Thoracic aorta (tissue), 2 donors: ENCODE measurements around the gene SLC25A29. TPM values are rescaled to one million over a fixed set of nuclear protein-coding genes. Genes with fewer than 3 reads are reported as not detected.

Source experiments
- ATAC-seq: fragments of 150-250 bp; one replicate; pipeline ENCODE4 v1.8.0; 2017; ENCODE audit warnings: low read depth; ENCODE audit not compliant: insufficient number of reproducible peaks, low FRiP score
- DNase-seq: peaks from one replicate; pipeline ENCODE4 v3.0.0-alpha.2; 2020; ENCODE audit warnings: low spot score
- H3K27ac ChIP-seq, 2 donors: fragments of 200-600 bp; sonication (generic); 1 replicate in 1 of 2; 2 replicates in 1 of 2; pipeline ENCODE4 v1.5.1; 2016; ENCODE audit warnings: mild to moderate bottlenecking in 2 of 2, moderate library complexity in 2 of 2
- H3K27me3 ChIP-seq: fragments of 200-600 bp; sonication (generic); replicated peaks from 2 replicates; pipeline ENCODE4 v1.6.0; 2016; ENCODE audit warnings: mild to moderate bottlenecking; ENCODE audit not compliant: insufficient read depth
- H3K36me3 ChIP-seq: fragments of 200-600 bp; sonication (generic); one replicate; pipeline ENCODE4 v1.5.1; 2016
- H3K4me1 ChIP-seq, 2 donors: fragments of 200-600 bp; sonication (generic); 1 replicate in 1 of 2; 2 replicates in 1 of 2; pipeline versions ENCODE4 v1.5.1 to v1.6.0; 2016; ENCODE audit warnings: low read depth in 2 of 2, mild to moderate bottlenecking in 1 of 2; ENCODE audit not compliant: control insufficient read depth in 1 of 2
- H3K4me3 ChIP-seq: fragments of 200-600 bp; sonication (generic); 2 replicates; pipeline ENCODE4 v1.5.1; 2016; ENCODE audit warnings: mild to moderate bottlenecking
- H3K9me3 ChIP-seq: fragments of 200-600 bp; sonication (generic); 2 replicates; pipeline ENCODE4 v1.5.1; 2016
- CTCF ChIP-seq: fragments of 200-600 bp; sonication (generic); IDR thresholded peaks from one replicate; pipeline ENCODE4 v1.5.1; 2019; ENCODE audit warnings: antibody characterized with exemption
- total RNA-seq, 2 donors: library from RNA; depleted of rRNA; stranded (reverse); fragments of >200 nt; gene quantifications; one replicate each; pipeline versions ENCODE4 v1.1.0 to v1.2.3, GENCODE V29; 2016

The SLC25A29 gene
- total RNA-seq, 2 donors from 2014 or later = 54.2 to 80.6 TPM

- peak; percentile 24 for DNase-seq
- ATAC-seq = peak; percentile 94
- Histone ChIP-seq H3K27me3 (no peaks in the 10 kb centered on the region), H3K4me1 (peaks cover 14 to 31% of the 10 kb centered on the region in 2 donors), H3K27ac (peak overlapping the region; percentile 83), H3K9me3 (no peaks in the 10 kb centered on the region), H3K4me3 (peak overlapping the region; percentile 25), H3K36me3 (peaks cover 23% of the 10 kb centered on the region)
- no peak for TF ChIP-seq CTCF
Observed at GRCh38 chr14:100341301-100342031, 35.2 kb upstream of the SLC25A29 start.

GRCh38 chr14:100340423-100340813 lies 34.2 kb upstream of the SLC25A29 start:
- H3K9me3 ChIP-seq = no peaks in the 10 kb centered on the region
- peaks cover 20% of the 10 kb centered on the region for H3K36me3 ChIP-seq
- peaks cover 14 to 31% of the 10 kb centered on the region in 2 donors for H3K4me1 ChIP-seq
- H3K27me3 ChIP-seq = no peaks in the 10 kb centered on the region
- H3K27ac ChIP-seq = peak overlapping the region; percentile 63 to 83
- H3K4me3 ChIP-seq = no peak overlapping the region
- no peak for DNase-seq
- no peak for TF ChIP-seq CTCF
- ATAC-seq = no peak

- Histone ChIP-seq H3K27me3 (no peaks in the 10 kb centered on the region), H3K4me3 (no peak overlapping the region), H3K4me1 (peaks cover 14 to 31% of the 10 kb centered on the region in 2 donors), H3K27ac (peak overlapping the region in 1 of 2 donors; percentile 63), H3K36me3 (peaks cover 23% of the 10 kb centered on the region), H3K9me3 (no peaks in the 10 kb centered on the region)
- no peak for DNase-seq
- ATAC-seq = no peak
- no peak for TF ChIP-seq CTCF
Observed at GRCh38 chr14:100339766-100340422, 33.6 kb upstream of the SLC25A29 start.

GRCh38 chr14:100336618-100337530 lies 30.6 kb upstream of the SLC25A29 start:
- no peak overlapping the region for H3K27ac ChIP-seq
- H3K4me1 ChIP-seq = peaks cover 10 to 21% of the 10 kb centered on the region in 2 donors
- ATAC-seq (no peak), DNase-seq (no peak)
- no peak overlapping the region for H3K4me3 ChIP-seq
- H3K36me3 ChIP-seq = peaks cover 29% of the 10 kb centered on the region
- no peaks in the 10 kb centered on the region for H3K9me3 ChIP-seq
- TF ChIP-seq CTCF = no peak
- no peaks in the 10 kb centered on the region for H3K27me3 ChIP-seq

GRCh38 chr14:100334904-100335303 lies 28.7 kb upstream of the SLC25A29 start:
- ATAC-seq = no peak
- Histone ChIP-seq H3K4me1 (peaks cover 0 to 1% of the 10 kb centered on the region in 2 donors), H3K4me3 (no peak overlapping the region), H3K36me3 (peaks cover 29% of the 10 kb centered on the region), H3K27me3 (no peaks in the 10 kb centered on the region), H3K9me3 (no peaks in the 10 kb centered on the region), H3K27ac (no peak overlapping the region)
- no peak for DNase-seq
- TF ChIP-seq CTCF = no peak
